Astrocyte (in vitro differentiated cells and primary cell): ENCODE results near the gene GPRC5B.

Experiments
- CTCF ChIP-seq: IDR thresholded peaks from 2 replicates; pipeline ENCODE4 v1.5.1; 2011; ENCODE audit warnings: low read depth, mild to moderate bottlenecking, inconsistent platforms, low read length, moderate library complexity; ENCODE audit not compliant: insufficient read depth
- EZH2 ChIP-seq: IDR thresholded peaks from 2 replicates; pipeline ENCODE4 v1.6.1; 2012; ENCODE audit warnings: mild to moderate bottlenecking, low read length, inconsistent platforms; ENCODE audit not compliant: insufficient read depth

- TF ChIP-seq EZH2: no peak
- no peak for TF ChIP-seq CTCF
Measured at GRCh38 chr16:19872935-19873334, 11.7 kb downstream of the GPRC5B start.
